GM21515 (cell line): Measurements from ENCODE around the gene CARMIL1.

Source experiments
- ATAC-seq: cut with Tn5 transposase; IDR thresholded peaks from one replicate; pipeline ENCODE4 v1.9.1; 2021; ENCODE audit not compliant: unreplicated experiment

Gene CARMIL1

DNA sequence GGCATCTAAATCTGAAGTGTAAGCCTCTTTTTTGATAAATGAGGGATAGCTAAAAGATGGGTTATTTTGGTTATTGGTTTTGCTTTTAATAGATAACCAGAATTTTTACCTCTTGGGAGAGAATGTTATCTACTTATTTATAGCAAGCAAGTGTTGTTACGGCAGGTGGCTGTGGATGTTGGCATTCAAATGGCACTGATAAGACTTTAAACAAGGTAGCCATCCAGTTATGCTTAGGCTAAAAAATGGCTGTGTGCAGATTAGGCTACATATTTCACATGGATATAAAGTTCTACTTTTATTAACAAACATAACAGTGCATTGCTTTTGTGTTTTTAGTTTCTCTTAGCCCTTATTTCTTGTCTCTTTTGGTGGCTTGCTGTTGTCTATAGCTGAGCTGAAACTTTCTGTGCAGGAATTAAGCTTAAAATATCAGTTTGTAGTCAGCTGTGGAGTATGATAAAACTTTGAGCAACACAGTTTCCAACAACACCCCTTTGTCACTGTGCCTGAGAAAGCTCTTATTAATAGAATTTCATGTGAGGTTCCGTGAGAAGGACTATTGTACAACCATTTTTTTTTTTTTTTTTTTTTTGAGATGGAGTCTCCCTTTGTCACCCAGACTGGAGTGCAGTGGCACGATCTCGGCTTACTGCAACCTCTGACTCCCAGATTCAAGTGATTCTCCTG lies 28.8 kb downstream of the CARMIL1 start:
- no peak for ATAC-seq

DNA sequence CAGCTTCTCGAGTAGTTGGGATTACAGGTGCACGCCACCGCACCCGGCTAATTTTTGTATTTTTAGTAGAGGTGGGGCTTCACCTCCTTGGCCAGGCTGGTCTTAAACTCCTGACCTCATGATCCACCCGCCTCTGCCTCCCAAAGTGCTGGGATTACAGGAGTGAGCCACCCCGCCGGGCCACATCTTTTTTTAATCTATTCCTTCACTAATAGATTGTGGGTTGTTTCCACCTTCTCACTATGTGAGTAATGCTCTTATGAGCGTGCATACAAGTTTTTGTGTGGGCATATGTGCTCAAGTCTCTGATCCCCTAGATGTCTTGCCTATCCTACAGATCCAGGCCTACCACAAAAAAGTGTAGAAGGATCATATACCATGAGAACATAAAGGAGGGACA lies 30.7 kb downstream of the CARMIL1 start:
- ATAC-seq, result no peak

DNA sequence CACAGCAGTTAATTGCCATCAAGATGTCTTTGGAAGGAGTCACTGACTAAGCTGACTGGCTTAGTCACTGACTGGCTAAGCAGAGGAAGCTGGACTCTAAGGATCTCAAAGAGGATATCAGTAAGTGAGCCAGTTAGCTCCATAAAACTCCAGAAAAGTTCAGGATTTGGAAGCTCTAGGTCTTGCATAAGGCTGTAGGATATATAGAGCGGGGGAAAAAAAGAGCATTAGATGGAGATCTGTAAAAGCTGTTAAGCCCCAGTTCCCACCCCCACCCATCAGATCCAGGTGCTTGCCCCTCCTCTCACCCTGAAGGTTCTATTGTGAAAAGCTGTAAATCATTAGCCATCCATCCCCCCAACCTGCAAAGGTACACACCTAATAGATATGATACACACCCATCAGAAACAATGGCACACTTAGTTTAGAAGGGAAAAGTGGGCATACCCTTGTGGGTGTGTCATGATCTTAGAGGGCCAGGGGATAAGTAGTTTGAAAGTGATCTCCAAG lies 32.2 kb downstream of the CARMIL1 start:
- no peak for ATAC-seq

DNA sequence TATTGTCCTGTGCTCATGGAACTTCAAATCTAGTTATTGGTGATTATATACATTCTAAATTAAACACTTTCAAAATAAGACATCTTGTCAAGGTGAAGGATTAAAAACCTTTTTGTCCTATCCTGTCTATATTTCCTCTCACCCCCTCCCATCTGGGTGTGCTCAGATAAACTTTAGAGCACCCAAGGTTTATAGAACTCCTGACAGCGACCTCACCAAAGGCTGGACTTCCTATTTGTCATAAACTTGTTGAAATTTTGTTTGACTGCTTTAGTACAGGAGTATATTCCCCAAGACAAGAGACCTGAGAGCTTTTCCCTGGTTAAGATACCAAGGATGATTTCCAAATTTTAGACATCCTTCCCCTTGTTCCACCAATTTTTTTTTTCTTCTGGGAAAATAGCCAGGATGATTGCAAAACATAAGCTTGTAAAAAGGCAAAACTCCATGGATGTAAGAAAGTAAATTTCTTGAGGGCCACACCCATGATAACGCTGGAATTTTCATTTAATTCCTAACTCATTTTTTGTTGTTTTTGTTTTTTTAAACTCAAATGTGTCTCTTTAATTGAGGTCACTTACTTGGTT lies 33.0 kb downstream of the CARMIL1 start:
- ATAC-seq, result no peak

DNA sequence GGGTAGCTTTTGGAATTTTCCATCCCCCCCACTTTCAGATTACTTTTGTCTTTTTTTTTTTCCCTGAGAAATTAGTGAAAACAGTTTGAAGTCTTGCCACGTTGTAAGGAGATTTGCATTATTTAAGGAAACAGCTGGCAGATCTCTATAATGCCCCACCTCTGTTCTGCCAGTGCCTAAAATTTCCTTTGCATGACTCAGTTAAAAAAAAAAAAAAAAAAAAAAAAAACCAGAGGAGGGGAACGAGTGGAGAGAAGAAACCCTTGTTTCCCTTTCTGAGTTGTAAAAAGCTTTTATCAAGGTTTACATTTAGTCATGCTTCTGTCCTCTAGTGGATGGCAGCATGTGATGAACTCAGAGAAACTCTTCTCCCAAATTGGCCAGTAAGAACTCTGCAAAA lies 33.5 kb downstream of the CARMIL1 start:
- ATAC-seq, result no peak

DNA sequence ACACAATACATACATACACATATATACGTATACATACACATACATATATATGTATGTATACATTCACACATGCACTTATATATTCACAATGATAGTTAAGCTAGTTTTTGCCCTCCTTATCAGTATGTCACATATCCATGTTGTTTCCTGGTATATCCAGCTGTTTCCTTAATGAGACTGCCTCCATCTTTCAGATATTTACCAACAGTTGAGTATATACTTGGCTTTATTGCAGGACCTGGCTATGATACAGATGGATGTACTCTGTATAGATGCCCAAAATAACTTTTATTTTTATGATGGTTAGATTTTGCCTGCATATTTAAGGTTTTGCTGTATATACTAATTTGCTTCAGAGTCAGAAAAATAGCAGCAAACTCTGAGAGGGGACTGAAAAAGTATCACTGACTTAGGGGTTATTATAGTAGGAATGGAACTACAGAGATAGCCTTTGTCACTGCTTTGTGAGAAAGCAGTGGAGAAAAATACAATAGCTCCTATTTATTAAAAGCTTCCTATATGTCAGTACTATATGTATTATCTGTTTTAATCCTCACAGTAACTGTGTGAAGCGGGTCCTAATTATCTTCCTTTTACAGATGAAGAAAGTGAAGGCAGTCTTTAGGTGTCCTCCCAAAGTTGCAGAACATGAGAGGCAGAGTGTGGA lies 35.5 kb downstream of the CARMIL1 start:
- no peak for ATAC-seq

DNA sequence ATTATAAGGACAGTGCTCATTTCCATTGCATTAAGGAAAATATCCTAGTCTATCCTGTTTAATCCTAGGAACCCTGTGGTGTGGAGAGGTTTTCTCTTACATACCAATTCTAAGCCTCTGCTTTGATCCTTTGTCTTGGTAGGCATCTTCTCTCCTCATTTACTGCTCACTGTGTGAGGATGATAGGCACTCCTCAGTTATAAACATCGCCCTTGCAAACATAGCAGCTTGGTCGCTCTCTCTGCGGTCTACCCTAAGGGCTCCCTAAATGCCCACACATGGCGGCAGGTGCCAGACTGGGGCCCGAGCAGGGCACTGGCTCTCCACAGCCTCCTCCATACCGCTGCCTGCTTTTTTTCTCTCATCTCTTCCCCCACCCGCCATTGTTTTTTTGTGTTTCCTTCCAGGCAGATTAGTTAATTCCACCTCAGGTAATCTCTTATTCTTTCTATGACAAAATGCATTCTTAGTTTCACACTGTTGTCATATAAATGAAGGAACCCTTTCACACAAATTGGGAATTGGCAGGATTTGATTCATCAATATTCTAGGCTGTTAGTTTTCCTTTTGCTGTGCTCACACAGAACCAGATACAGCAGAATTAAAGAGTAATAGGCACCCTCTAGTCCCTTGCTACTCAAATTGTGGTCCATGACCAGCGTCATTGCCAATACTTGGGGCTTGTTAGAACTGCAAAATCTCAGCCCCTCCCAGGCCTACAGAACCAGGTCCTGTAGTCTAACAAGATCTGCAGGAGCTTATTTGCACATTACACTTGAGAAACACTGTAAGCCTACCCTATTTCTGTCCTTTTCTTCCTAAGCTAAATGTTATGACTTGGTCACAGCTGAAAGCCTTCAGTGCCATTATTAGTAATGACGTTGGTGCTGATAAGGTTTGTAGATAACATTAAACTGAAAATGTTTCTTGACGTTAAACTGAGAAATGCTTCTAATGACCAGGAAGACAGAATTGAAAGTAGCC lies 36.3 kb downstream of the CARMIL1 start:
- ATAC-seq, result no peak

DNA sequence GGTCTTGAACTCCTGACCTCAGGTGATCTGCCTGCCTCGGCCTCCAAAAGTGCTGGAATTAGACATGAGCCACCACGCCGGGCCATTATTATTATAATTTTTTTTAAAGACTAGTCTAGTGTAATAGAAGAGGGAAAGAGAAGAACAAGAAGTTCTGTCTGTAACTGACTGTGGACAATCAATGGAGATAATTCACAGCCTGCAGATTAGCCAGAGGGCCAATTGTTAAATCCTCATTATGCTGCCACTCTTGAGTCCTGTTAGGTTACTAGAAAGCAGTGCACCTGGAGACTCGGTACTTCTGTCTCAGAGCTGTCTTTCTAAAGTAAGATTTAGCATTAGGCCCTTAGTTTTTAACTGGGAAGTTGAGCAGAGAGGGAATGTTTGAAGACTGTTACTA lies 37.5 kb downstream of the CARMIL1 start:
- ATAC-seq, result no peak

DNA sequence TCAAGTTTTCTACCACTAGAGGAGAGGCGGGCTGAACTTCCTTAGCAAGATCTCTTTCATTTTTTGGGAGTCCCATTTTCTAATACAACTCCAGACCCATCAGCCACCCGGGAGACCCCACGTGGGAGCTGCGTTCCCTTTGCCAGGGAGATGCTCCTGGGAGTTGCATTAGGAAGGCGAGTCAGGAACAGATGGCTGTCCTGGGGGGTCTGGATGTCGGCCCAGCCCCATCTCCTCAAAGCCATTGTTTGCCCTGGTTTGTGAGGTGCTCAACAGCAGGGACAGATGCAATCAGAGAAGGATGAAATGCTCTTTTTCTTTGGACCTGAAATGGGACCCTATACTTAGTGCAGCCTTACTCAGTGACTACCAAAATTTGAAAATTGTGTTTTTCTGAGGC lies 39.4 kb downstream of the CARMIL1 start:
- ATAC-seq, result no peak

DNA sequence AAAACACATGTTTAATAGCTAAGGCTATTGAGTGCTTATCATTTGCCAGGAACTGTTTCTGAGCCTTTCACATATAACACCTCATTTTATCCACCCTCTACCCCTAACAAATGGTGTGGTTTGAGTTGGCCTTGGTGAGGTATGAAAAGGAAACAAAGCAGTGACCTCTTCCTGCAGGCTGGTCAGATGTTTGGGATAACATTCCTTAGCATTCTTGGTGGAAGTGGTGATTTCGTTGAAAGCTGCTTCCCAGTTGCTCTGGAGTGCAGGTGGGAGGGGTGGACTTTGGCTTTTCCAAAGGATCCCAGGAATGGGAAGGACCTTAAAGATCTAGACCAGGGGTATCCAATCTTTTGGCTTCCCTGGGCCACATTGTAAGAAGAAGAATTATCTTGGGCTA lies 41.3 kb downstream of the CARMIL1 start:
- no peak for ATAC-seq

DNA sequence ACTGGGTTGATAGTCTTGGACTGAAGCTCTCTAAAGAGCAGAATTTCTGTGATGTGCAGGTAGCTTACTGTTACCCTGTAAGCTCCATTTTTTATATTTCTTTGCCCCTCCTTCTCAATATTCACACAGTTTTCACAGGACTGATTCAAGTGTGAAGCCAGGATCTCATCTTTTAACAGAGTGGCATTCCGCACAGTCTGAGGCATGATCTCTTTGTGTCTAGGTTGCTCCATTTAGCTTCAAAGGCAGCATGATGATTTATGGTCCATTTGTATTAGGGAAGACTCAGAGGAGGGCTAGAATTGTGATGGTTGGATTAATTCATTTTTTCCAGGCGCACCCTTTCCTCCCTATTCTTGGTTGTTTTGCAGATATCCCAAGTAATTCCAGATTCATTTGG lies 43.5 kb downstream of the CARMIL1 start:
- no peak for ATAC-seq

DNA sequence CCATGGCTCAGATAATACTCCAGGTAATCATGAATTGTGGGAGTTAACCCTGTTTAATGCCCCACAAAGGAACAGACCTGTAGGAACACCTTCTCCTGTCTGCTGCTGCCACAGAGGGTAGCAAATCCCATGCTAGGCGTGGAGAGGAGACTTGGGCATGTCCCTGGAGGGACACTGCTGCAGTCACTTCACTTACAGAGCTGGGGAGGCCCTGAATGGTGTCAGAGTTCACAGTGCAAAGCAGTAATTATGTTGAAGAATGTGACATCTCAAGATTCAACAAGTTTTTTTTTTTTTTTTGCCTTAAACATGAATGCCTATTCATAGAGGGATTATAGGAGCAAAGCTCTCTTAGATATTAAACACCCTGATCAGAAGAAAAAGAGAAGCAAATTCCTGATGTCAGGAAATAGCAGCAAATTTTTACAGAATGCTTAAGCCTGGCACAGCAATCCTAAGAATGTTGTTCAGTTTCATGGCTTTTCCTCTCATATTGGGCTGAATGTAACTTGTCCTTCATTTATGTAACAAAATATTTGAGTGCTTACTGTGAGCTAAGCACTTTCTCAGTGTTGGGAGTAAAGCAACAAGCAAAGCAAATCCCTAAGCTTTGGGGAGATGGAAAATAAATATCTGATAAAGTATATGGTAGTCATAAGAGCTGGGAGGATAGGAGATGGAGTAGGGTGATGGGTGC lies 45.0 kb downstream of the CARMIL1 start:
- ATAC-seq, result no peak

DNA sequence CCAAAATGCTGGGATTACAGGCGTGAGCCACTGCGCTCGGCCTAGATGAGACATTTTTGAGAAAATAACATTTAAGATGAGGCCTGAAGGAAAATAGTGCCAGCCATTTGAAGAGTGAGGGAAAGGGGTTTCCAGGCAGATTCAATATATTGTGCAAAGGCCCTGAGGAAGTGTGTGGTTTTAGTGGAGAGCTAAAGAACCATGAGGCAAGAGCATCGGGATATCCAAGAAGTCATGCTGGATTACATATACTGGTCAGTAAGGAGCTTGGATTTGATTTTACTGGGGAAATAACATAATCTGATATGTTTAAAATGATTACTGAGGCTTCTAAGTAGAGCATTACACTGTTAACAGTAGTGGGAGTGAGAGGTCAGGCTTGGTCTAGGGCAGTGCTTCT lies 47.0 kb downstream of the CARMIL1 start:
- no peak for ATAC-seq

DNA sequence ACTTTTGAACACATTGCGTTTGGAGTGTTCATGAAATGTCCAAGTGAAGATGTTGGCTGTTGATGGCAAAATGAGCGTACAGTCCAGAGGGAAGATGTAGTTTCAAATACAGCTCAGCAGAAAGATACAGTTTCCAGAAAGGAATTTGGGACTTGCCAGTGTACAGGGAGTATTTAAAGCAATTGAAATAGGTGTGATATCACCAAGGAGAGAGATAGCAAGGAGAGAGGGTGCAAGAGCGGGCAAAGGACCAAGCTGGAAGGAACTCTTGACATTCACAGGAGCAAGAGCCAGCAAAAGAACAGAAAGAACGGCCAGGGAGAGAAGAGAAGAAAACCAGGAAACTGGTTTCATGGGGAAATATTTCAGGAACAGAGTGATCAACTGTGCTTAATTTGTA lies 47.8 kb downstream of the CARMIL1 start:
- ATAC-seq, result no peak

DNA sequence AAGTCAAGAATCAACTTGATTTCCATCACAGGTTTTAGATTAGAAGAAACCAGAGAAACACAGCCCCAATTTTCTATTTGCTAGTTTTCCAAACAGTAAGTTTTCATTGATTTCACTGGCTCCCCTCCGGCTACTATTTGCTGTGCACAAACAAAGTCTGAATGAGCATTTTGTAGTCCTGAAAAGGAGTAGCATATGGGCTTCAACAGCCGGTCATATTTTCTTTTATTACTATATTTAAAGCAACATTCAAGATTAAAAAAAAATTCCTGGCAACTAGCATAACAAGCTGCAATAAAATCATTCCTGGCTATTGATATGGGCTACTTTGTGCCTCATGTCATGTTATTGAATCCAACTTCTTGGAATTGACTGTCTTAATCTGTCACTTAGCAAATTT lies 48.3 kb downstream of the CARMIL1 start:
- ATAC-seq, result no peak

DNA sequence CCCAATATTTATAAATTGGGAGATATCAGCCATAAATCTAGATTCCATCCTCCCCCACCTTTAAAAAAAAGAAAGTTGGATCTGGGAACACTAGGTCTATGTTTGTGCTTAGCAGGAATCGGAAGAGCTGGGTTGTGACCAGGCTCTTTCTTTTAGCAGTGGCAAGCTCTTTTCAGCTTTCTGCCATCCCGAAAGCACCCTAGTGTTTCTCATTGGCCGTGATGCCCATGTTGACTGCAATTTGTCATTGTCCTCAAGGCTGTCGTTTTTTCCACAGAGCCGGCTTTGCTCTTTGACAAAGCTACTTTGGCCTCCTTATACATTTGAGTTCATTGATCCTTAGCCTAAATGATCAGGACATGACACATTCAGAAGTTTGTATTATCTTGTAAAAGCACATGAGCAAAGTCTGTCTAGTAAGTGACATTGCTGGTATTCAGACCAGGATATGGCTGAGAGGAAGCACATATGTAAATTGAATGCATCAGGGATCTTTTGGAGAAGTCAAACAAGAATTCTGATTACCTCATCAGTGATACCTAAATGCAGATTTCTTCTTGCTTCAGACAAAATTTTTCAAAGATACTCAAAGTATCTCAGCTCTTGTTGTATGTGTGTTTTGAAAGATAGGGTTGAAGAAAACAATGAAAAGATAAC lies 50.1 kb downstream of the CARMIL1 start:
- no peak for ATAC-seq

DNA sequence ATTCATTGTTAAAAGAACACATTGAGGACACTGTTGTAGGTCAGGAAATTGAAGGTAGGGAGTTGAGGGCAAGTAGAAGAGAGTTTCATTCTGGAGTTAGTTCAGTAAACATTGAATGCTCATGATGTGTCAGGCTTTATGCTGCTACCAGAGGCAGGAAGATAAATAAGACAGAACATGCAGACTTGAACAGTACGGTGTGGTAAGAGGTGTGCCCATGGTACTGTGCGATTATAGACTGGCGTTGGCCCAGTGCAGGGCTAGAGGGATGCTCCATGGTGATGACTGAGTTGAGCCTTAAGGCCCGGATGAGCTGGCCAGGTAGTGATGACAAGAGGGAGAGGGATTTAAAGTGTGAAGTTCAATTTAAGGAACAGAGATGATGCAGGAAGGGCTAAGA lies 50.8 kb downstream of the CARMIL1 start:
- no peak for ATAC-seq

DNA sequence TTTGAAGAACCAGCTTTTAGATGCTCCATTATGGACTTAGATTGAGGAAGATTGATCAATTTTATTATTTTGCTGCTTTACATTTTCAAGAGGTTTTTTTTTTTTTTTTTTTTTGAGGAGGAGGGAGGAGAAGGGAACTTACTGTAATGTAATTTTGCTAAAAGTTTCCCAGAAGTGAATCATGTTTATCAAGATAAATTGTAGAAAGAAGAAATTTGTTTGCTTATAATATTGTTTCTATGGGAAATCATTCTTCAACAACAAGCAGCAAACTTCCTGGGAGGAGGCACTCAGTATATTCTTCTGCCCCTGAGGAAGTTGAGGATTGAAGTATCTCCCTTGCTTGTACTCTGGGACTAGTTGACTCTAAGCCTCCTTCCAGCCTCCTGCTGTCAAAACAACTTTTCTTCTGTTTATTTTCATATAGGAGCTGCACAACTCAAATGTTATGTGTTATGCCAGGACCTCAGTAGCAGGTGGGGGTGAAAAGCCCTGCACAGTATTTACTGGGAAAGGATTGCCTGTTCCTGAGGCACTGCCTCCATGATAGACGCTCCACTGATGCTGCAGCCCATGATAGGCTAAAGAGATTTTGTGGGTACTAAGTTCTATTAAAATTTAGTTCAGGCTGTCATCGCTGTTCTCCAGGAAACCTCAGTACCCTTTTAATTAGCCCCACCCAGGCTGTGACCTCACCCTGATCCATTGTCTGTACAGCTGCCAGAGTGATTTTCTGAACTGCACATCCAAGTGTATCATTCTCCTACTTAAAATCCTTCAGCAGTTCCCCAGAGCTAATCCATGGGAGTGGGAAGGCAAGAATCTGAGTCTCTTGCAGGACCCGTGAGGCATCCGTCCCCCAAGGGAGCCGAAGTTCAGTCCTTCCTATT lies 51.9 kb downstream of the CARMIL1 start:
- no peak for ATAC-seq

DNA sequence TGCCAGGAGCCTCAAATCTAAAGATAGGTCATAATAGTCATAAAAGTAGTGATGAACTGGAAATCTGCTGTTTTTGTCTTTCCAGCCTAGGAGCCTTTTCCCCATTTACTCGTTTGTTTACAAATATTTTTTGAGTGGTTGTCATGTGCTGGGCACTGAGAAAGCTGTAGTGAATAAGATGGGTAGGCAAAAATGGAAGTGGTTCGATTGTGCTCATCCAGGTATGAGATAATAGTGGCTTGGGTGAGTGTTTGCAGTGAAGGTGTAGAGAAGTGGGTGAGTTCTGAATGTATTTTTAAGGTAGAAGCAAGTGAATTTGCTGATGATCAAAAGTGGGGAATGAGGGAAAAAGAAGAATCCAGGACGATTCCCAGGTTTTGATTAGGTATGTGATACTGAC lies 53.0 kb downstream of the CARMIL1 start:
- ATAC-seq, result no peak
